Eye (tissue), 1 donor: ENCODE measurements around the gene SMCO4.

Experiments used
- DNase-seq: peaks from one replicate; pipeline ENCODE4 v3.0.0-alpha.2; 2015

Gene SMCO4

DNA sequence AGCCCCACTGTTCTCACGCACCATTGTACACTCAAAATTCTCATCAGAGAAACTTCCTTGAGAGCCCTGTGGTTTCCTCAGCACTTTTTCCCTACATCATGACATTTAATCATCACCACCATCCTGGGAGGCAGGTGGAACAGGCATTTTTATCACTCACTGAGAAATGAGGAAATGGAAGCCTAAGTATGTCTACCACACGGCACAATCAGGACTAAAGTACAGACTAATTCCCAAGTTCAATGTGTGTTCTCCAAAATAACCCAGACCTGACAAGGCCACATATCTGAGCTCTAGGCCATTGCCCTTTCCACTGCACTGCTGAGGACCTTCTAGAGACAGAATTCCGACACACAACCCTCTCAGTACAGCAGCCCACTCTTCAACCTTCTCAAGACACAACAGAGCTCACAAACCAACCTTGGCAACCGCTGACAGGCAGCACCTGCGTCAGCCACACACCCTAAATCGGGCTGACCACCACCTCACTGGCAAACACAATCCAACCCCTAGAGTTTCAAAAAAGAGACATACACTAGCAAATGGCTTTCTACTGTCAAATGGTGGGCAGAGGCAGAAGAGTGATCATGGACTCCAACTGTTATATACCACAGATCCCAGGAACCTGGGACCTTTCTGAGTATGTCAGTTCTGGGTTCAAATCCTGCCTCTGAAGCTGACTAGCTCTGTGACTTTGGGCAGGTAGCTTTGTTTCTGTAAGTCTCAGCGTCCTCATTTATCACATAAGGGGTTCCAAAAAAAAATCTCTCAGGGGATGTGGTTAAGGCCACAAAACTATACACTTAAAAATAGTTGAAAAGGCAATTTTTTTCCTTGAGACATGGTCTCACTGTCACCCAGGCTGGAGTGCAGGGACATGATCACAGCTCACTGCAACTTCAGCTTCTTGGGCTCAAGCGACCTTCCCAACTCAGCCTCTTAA is 16.3 kb downstream of the SMCO4 start:
- DNase-seq: no peak

DNA sequence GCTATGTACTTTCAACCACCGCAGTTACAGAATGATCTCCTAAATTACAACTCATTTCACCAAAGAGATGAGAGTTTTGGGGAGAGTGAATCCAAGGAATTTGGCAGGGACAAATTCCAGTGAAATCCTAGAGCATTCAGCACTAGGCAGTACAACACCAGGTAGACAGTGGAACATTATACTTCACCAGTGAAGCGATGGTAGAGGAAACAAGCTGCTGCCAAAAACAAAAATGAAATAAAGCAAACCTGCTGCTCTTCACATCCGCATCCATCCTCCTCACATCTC is 16.9 kb downstream of the SMCO4 start:
- DNase-seq: no peak

DNA sequence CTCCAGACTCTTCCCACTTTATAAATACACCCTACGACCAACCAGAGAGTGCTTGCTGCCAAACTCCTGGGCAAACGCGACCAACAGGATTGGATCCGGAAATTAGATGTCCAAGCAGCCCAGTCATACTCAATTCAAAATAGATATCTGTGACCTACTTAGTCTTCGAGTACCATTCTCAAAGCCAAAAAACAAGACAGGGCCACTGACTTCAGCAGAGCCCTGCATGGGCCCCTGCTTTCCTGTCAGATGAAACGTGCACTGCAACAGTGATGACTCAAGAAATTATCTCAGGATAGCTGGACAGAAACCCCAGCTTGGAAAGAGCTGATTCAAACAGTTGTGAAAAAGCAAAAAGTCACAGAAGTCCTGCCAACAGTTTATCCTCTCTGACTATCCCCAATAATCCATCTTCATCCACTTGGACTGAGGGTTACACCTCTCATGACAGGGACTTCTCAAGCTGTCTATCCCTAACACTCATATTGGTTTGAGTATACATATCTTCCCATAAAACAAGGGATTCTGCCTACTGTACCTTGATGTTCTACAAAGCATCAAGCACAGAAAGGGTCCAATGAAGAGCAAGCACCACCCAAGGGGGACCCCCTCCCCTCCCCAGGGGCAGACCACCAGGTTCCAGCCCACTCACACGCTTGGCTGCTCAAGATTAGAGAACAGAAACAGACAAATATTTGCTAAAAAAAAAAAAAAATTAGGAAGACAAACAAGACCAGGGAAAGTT is 17.4 kb downstream of the SMCO4 start:
- no peak for DNase-seq

DNA sequence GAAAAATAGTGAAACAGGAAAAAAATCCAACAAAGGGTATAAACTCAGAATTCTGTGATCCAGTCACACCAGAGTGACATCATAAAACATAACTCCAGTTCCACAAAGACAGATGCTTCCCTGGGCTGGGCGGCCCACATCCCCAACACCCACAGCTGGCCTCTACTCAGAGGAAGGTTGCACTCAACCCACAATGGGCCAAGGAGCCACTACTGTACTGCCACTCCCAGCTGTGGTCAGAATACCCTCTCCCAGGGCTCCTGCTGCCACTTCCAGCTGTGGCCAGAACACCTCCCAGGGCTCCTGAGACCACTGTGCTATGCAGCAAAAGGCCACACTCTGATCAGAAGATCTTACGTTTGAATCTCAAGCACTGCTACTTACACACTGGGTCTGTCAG is 18.3 kb downstream of the SMCO4 start:
- DNase-seq: no peak

DNA sequence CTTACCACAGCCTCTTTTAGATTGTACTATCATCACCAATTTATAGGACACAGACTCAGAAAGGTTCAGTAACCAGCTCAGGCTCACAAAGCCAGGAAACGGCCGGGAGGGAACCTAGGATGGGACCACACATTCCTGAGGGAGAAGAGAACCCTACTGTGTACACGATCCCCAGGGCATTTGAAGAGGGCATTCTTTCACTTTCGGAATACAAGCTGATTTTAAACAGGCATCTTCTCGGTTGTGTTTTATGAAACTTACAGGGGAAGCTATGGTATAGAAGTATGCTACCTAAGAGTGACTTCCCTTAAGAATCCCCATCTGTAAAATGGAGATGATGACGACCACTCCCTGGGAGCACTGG is 19.0 kb downstream of the SMCO4 start:
- DNase-seq: no peak

DNA sequence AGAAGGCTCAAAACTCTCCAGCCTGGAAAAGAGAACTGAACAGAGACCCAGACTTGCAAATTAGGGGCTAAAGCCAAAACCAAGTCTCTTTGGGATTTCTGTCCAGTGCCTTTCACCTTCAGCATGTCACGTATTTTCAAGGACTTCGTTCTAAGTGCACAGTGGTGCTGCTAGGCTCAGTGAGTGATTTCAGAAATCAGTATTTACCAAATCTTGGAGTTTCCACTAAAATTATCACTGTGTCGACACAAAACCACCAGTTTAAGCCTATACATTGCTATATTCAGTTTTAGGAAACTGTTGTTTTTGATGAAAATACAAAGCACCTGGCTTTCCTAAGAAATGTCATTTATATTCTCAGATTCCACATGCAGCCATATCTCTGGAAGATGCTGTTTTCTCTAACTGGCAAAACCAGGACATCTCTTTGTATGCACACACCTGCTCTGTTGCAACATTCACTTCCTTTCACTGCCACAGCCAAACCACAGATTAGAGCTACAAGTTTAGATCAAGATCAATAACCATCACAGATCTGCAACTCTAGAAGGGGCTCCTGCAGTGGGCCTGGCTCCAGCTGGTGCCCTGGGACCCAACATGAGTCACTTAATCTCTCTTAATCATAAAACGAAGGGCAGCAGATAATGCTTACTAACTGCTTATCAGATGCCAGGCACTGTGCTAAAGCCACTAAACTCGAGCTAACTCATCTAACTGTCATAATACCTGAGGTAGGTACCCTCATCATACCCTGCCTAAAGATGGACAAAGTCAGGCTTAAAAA is 22.3 kb downstream of the SMCO4 start:
- DNase-seq: no peak

DNA sequence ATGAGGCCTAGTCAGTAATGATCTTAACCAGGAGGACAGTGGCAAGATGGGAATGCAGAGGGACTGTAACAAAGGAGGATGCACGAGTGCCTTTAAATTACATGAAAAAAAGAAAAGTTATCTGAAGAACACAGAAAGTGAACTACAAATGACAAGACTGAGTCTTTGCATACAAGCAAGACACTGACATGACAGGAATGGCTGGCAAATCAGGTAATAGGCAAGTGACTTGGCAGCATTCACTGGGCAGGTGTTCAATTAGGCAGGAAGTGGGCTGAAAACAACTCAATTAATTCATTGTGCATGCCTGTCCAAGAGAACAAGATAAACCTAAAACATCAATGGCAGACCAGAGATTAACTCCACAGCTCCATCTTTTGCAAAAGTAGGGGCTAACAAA is 24.0 kb downstream of the SMCO4 start:
- DNase-seq: no peak

DNA sequence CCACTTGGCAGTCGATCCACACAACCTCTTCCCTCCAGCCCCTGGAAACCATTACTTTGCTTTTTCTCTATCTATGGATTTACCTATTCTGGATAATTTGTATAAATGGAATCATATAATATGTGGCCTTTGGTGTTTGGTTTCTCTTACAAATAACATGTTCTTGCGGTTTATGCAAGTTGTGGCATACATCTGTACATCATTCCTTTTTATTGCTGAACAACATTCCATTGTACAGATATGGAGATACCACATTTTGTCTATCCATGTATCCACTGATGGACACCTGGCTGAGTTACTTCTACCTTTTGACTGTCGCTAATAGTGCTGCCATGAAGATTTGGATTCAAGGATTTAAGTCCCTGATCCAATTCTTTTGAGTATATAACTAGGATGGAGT is 25.1 kb downstream of the SMCO4 start:
- DNase-seq: no peak

DNA sequence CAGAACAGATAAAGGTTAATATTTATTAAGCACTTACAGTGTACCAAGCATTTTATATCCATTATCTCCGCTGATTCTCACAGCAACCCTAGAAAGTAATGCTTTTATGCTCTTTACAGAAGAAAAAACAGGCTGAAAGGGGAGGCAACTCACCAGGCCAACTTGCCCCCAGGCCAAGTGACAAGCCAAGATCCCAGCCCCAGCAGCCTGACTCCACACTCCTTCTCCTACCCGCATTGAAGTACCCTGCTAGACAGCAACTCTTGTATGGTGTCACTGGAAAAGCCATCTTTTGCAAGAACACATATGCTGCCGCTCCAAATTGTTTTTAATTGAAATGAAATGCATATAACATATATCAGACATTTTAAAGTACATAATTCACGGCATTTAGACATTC is 25.6 kb downstream of the SMCO4 start:
- no peak for DNase-seq

DNA sequence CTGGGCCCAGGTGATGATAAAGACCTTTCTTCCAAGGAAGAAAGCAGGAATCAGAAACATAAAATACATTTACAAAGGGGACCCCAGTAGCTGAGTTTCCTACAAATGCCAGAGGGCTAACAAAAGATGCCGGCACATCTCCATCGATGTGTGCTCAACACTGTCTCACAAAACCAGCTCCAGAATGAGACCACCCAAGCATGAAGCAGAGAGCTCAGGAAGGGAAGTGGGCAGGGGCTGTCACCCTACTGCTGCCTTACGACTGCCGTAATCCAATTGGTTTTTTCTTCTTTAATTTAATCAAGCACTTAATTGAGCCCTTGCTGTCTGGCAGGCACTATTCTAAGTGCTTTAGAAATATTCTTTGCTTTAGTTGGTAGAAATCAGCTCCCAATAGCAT is 26.1 kb downstream of the SMCO4 start:
- DNase-seq: peak; percentile 79

DNA sequence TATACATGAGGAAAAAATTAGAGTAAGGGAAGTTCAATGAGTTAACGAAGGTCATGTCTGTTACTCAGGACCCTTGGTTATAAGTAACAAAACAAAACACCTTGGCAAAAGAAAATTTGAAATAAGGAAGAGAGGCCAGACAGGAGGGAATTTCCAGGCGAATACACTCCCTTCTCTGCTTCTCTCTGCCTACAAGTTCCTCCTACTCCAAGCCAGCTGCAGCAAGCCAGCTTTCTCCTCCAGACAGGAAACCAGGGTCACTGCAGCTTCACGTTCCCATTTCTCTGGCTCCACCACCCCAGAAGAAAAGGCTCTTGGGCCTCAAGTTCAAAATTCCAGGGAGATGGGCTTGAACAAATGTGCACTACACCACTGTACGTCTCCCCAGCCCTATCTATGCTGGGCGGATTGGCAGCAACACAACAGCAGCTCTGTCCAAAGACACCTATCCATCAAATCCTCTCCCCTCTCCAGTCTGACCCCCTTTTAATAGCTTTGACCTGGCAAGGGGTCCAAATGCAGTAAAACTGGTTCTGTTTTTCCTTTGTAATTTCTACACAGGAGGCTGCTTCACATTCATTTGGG is 27.7 kb downstream of the SMCO4 start:
- DNase-seq: no peak

DNA sequence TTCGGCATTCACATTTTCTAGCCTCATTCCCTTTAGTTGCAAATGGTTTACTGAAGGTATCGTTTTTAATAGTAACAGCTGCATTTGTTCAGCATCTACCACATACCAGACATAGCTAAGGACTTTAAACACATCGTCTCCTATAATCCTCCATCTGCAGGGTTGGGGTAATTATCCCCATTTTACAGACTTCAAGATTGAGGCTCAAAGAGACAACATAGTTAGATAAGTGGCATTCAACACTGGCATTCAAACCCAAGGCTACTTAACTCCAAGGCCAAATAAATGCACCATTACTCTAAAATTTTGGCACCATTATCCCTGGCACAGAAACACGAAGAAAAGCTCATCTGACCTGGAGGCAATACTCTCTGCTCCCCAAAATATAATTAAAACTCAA is 28.5 kb downstream of the SMCO4 start:
- DNase-seq: no peak

DNA sequence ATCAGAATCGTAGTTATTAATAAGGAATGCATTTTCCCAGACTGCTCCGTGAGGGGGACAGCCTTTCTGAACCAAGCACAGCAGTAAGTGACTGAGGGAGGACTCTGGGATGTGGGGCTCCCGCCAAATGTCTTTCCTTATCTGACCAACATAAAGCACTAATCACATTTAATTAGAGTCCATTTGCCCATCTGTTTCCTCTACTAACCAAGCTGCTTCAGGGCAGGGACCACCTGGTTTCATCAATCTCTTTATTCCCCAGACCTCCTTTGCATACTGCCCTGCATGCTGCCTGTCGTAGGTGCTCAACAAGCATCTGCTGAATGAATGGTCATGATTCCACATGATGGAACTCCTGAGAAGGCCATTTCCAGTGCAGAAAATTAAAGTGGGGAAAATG is 29.4 kb downstream of the SMCO4 start:
- peak; percentile 72 for DNase-seq

DNA sequence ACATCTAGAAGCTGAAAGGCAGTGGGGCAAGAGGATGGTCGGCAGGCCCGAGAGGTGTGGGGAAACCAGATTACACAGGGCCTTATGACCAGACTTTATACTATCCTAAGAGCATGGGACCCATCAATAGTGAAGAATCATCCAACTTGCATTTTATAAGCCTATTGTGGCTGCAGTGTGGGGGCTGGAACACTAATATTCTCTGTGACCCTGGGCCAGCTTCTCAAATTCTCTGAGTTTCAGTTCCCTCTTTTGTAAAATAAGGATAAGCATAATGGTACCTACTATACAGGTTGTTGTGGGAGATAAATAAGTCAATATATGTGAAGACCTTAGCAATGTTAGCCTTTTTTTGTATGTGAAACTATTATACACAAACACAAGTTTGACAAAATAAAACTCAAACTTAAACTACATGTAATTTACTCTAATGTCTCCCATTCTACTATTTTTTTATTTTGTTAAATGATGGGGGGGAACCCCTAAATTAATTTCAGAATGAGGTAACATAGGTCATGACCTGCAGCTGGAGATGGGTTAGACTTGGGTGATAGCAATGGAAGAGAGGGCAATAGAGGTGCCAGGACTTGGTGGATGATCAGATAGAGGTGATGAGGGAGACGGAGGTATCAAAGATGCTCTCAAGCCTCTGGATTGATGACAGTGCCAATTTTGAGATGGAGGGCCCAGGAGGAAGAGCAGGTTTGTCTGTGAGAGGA is 30.1 kb downstream of the SMCO4 start:
- no peak for DNase-seq

DNA sequence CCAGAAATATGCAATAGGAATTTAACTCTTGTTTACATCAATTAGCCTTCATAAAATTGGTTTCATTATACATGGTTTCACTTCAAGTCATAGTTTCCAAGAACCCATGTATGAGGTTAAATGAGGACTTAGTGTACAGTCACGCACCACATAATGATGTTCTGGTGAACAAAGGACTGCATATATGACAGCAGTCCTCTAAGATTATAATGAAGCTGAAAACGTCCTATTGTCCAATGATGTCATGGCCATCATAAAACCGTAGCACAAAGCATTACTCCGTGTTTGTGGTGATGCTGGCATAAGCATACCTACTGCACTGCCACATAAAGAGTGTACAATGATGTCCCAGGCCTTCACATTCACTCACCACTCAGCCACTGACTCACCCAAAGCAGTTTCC is 31.1 kb downstream of the SMCO4 start:
- DNase-seq: no peak

DNA sequence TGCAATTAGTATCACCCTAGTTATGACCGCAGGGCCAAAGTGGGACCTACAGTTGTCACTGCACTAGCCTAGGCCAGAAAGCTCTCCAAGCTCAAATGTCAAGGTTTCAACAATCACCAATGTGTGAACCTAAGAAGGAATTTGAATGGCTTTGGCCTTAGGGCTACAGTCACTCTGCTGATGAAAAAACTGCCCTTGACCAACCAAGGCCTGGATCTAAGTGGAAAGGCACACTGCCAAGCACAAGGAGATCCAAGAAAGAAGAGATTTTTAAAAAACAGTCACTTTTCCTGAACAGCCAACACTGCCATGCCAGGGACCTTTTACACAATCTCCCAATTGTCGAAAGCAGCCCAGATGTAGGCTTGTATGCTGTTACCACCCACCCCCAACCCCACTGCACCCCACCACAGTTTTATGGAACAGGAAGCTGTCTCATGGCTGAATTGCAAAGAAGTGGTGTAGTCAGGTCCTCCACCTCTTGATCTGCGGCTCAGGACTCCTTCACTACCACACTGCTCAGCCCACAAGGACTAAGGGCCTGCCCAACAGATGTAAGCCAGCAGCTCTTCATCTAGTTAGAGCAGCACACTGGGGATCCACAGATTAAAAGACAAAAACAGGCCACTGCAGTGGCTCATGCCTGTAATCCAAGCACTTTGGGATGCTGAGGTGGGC is 32.9 kb downstream of the SMCO4 start:
- no peak for DNase-seq

DNA sequence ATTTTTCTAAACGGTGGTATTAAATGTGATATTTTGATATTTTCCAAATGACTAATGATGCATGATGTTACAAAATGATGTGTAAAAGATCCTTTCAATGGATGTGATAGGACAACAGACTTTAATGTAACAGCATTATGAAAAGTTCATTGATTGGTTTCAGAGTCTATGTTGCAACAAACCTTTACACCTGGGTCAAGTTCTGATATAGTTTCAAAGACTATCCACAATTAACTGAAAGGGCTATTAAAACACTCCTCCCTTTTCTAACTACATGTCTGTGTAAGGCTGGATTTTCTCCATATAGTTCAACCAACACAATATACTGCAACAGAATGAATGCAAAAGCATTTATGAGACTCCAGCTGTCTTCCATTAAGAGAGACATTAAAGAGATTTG is 35.7 kb downstream of the SMCO4 start:
- DNase-seq: no peak

DNA sequence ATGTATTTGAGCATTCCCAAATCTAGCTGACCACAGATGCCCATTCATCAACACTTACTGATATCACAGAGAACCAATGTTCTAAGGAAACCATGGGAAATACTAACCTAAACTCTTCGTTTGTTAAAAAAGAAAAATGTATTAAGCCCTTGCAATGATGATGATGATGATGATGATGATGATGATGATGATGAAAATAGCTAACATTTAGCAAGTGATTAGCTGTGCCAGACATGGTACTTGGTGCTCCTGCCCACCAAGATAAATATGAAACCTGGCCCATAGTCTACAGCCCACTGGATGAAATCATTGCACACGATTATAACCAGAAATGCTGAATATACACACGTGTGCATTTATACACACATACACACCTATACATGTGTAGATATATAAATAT is 37.5 kb downstream of the SMCO4 start:
- DNase-seq: no peak

DNA sequence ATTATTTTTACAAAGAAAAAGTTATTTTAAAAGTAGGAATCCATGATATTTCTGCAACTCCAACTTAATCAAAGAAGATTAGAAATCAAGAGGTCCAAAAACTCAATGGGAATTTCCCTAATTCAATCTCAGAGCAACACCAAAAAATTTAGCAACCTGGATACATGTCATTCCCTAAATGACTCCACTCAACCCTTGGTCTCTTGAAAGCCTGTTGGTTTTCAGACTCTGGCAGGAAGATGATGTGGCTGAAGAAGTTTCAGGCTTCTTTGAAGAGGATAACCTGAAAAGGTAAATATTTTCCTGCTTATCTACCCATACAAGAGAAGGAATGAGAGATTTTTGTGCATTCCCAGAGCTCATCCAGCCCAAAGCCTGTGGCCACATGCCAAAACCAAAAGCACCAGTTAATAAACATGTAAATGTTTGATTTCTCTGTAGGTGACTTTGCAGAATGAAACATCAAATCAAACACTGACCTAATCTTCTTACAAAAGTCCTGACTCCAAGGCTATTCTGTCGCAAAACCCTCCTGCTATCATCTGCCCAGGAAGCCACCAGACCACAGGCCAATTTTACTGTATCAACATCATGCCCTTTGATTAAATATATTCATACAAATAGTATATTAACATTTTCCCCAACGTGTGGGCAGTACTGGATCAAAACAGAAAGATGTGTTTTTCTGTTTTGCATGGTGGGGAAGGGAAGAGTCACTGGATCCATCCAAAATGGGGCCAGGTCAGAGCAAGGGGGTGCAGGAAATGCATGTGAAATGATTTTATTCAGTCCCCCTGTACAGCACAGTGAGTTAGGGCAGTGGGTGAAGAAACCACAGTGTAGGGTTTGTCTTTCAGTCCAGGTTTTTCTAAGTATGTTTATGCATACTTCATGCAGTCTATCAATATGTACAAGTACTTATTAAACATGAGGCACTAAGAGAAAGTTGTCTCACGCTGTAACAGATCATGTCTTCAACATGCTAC is 38.8 kb downstream of the SMCO4 start:
- no peak for DNase-seq

DNA sequence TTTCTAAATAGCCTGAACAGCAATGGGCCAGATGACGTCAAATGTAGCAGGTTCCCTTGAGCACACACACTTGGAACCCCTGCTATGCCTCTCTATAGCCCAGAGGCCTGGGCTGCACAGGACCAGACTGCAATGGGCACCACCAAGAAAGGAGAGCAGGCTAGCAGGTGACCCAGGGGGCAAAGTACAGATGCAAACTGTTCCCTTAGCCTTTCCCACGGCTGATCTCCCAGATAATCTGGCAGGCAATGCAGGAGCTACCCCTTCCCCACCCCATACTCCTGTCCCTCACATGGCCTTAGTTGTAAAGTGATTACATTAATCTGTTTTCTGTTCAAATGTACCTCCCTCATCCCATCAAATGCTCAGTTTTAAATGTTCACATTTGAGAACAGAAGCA is 41.3 kb downstream of the SMCO4 start:
- DNase-seq: no peak

DNA sequence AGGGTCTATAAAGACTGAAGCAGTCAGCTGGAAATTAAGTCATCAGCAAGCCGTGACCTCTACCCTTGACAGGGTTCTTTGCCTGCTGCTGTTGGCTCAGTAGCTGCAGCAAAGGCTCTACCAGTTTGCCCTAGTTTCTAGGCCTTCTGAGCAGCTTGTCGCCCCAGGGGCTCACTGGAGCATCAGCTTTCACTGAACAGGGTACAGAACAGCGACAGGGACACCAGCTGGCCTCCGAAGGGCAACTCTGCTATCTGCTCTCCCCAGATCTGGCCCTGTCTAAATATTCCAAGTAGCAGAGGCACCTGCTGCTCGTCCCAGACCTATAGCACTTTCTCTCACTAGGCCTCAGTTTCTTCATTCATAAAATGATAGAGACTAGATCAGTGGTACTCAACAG is 42.4 kb downstream of the SMCO4 start:
- DNase-seq: peak; percentile 66
